Measurements from ENCODE around the gene NEU1. TPM values are rescaled to one million over a fixed set of nuclear protein-coding genes. Genes with fewer than 3 reads are reported as not detected.

The NEU1 gene
- total and polyA plus RNA-seq, 2 of the 8 experiments (the other 6 are each of a cell fraction or from before 2014, with no cell fraction given): 41.2 to 72.1 TPM

GRCh38 chr6:31877651-31878161 lies 15.1 kb upstream of the NEU1 start (continued):
- TF ChIP-seq MAX (IDR thresholded peaks at IDR 0.05) (no peak), BRCA1 (IDR thresholded peaks at IDR 0.05; ENCODE audit: low read depth, low read length) (no peak), CHD1 (IDR thresholded peaks at IDR 0.05; ENCODE audit: low read depth, low read length) (no peak)
